ENCODE data around the gene CRYZL1.
"Not testable (repeated sequence)": the region's sequence is repeated elsewhere in the genome, so short reads cannot be mapped to it uniquely, and the experiment has no call there.

CRYZL1 gene

DNA sequence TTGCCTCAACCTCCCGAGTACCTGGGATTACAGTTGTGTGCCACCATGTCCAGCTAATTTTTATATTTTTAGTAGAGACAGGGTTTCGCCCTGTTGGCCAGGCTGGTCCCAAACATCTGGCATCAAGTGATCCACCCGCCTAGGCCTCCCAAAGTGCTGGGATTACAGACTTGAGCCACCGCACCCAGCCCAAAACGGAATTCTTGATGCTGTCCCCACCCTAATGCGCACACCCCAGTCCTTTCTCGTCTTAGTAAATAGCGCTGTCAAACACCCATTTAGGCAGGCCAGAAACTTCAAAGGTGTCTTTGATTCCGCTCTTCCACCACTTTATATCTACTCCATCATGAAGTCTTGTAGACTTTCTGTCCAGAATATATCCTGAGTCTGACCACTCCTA is 35.9 kb upstream of the CRYZL1 start:
- no peaks in the 10 kb centered on the region for H3K9me3 ChIP-seq (ENCODE audit: control insufficient read depth, low read length)
- peaks cover 5% of the 10 kb centered on the region for H3K36me3 ChIP-seq (ENCODE audit: control insufficient read depth, insufficient read depth, low read length)
- no peak overlapping the region for H3K4me3 ChIP-seq (ENCODE audit: extremely low read depth, insufficient read depth, low read length, poor library complexity, severe bottlenecking)
- WGBS, 2 experiments (ENCODE audit: insufficient coverage in 2 of 2), result 90 to 95% methylated on average over 8 of the region's 9 CpGs
- no peak overlapping the region for H3K27ac ChIP-seq (ENCODE audit: low read depth, low read length, severe bottlenecking)
- peaks cover under 1% of the 10 kb centered on the region for H3K4me1 ChIP-seq (ENCODE audit: control insufficient read depth, insufficient read depth, low read length, poor library complexity, severe bottlenecking)

DNA sequence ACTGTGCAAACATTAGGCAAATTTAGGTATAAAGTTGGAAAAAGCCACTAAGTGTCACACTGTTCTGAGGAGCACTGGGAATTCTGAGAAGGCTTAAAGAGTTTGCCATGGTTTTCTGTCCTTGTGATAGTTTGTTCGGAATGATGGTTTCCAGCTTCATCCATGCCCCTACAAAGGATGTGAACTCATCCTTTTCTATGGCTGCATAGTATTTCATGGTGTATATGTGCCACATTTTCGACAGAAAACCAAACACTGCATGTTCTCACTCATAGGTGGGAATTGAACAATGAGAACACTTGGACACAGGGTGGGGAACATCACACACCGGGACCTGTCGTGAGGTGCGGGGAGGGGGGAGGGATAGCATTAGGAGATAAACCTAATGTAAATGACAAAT is 35.1 kb upstream of the CRYZL1 start:
- not testable (repeated sequence) for H3K4me3 ChIP-seq (ENCODE audit: extremely low read depth, insufficient read depth, low read length, poor library complexity, severe bottlenecking); H3K9me3 ChIP-seq (ENCODE audit: control insufficient read depth, low read length); H3K36me3 ChIP-seq (ENCODE audit: control insufficient read depth, insufficient read depth, low read length); H3K27ac ChIP-seq (ENCODE audit: low read depth, low read length, severe bottlenecking); H3K4me1 ChIP-seq (ENCODE audit: control insufficient read depth, insufficient read depth, low read length, poor library complexity, severe bottlenecking)
- 80 to 100% methylated on average over 1 of the region's 5 CpGs for WGBS, 2 experiments (ENCODE audit: insufficient coverage in 2 of 2)

DNA sequence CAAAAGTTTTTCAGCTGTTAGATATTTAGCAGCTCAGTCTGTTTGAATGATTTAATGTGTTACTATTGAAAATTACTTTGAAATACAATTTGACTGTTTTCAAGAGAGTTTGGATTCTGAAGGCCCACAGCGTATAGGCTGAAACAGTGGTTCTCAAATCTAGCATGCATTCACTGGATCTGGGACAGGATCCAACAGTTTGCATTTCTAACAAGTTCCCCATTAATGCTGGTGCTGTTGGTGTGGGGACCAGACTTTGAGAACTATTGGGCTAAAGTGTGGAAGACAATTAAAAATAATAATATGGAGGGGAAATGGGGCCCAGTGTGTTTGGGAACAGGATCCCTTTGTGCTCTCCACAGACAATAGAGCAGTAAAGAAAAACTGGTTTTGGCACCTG is 32.7 kb upstream of the CRYZL1 start:
- whole genome bisulfite sequencing, 2 experiments (ENCODE audit: insufficient coverage in 2 of 2), result 88 to 100% methylated on average over 1 of the region's 1 CpG
- Histone ChIP-seq H3K27ac (ENCODE audit: low read depth, low read length, severe bottlenecking) (no peak overlapping the region), H3K36me3 (ENCODE audit: control insufficient read depth, insufficient read depth, low read length) (peaks cover 7% of the 10 kb centered on the region), H3K4me3 (ENCODE audit: extremely low read depth, insufficient read depth, low read length, poor library complexity, severe bottlenecking) (no peak overlapping the region), H3K4me1 (ENCODE audit: control insufficient read depth, insufficient read depth, low read length, poor library complexity, severe bottlenecking) (peaks cover 12% of the 10 kb centered on the region), H3K9me3 (ENCODE audit: control insufficient read depth, low read length) (no peaks in the 10 kb centered on the region)

DNA sequence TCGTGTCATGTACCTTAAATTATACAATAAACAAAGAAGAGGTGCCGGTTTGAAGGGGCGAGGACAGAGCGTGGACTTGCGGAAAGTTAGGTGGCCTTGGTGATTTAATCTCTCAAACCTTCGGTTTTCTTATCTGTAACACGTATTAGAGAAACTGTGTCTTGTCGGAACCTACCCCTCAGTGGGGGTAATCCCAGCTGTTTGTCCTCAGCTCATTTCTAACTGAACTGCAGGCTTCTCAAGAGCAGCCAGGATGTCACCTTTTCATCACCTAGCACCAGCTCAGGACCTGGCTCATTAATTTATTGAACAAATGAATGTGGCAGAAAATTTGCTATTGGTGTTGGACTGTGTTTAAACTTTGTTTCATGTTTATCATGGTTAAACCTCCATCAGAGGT is 31.9 kb upstream of the CRYZL1 start:
- no peak overlapping the region for H3K27ac ChIP-seq (ENCODE audit: low read depth, low read length, severe bottlenecking)
- 82 to 88% methylated on average over 7 of the region's 8 CpGs for WGBS, 2 experiments (ENCODE audit: insufficient coverage in 2 of 2)
- H3K9me3 ChIP-seq (ENCODE audit: control insufficient read depth, low read length), result no peaks in the 10 kb centered on the region
- H3K4me3 ChIP-seq (ENCODE audit: extremely low read depth, insufficient read depth, low read length, poor library complexity, severe bottlenecking), result no peak overlapping the region
- peaks cover 7% of the 10 kb centered on the region for H3K36me3 ChIP-seq (ENCODE audit: control insufficient read depth, insufficient read depth, low read length)
- peaks cover 12% of the 10 kb centered on the region for H3K4me1 ChIP-seq (ENCODE audit: control insufficient read depth, insufficient read depth, low read length, poor library complexity, severe bottlenecking)

DNA sequence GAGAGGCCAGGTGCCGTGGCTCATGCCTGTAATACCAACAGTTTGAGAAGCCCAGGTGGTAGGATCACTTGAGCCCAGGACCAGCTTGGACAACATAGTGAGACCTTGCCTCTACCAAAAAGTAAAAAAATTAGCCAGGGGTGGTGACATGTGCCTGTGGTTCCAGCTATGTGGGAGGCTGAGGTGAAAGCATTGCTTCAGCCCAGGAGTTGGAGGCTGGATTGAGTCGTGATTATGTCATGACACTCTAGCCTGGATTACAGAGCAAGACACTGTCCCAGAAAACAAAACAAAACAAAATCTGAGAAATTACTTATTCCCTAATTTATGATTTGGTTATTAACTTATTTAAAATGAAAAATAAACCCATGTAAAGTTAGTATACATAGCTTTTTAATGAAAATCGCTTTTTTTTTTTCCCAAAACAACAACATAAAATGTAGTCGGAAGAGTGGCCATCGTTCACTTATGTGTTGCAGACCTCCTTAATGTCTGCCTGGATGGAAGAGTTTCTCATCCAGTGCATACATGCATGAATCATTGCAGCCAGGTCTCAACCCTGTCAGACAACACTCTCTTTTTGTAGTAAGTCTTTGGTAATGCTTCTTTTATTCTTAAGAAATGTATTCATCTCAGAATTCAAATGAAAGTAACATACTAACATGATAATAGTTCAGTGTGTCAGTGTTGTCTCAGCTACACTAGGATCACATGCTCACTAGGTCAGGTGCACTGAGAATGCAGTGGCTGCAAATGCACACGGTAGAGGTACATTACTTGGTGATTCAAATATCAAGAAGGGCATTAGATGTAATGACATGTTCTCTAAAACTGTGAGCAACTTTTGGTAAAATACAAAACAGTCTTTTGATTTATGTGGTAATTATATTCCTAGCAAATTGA is 28.8 kb upstream of the CRYZL1 start:
- no peak overlapping the region for H3K4me3 ChIP-seq (ENCODE audit: extremely low read depth, insufficient read depth, low read length, poor library complexity, severe bottlenecking)
- H3K36me3 ChIP-seq (ENCODE audit: control insufficient read depth, insufficient read depth, low read length), result peaks cover 3% of the 10 kb centered on the region
- 92 to 100% methylated on average over 2 of the region's 6 CpGs for WGBS, 2 experiments (ENCODE audit: insufficient coverage in 2 of 2)
- no peak overlapping the region for H3K27ac ChIP-seq (ENCODE audit: low read depth, low read length, severe bottlenecking)
- H3K9me3 ChIP-seq (ENCODE audit: control insufficient read depth, low read length), result no peaks in the 10 kb centered on the region
- H3K4me1 ChIP-seq (ENCODE audit: control insufficient read depth, insufficient read depth, low read length, poor library complexity, severe bottlenecking), result peaks cover 26% of the 10 kb centered on the region

DNA sequence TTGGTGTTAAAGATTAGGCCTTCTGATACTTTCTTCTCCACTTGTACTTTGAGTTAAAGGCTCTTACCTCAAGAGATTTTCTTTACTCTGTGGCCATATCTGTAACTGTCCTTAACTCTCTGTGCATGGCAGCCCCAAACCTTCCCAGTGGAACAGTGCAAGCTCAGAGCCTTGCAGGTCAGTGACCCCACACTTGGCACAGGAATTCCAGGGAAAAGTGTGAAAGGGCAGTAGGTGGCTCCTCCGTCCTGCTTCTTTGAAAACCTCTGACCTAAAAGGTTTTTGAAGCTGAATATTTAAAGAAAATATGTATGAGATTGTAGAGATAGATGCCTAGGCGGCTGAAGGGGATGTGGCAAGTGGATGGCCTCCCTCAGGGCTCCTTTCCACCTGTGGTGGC is 27.1 kb upstream of the CRYZL1 start:
- Histone ChIP-seq H3K36me3 (ENCODE audit: control insufficient read depth, insufficient read depth, low read length) (peaks cover 3% of the 10 kb centered on the region), H3K4me1 (ENCODE audit: control insufficient read depth, insufficient read depth, low read length, poor library complexity, severe bottlenecking) (peaks cover 26% of the 10 kb centered on the region), H3K4me3 (ENCODE audit: extremely low read depth, insufficient read depth, low read length, poor library complexity, severe bottlenecking) (no peak overlapping the region), H3K9me3 (ENCODE audit: control insufficient read depth, low read length) (no peaks in the 10 kb centered on the region), H3K27ac (ENCODE audit: low read depth, low read length, severe bottlenecking) (no peak overlapping the region)
- WGBS, 2 experiments (ENCODE audit: insufficient coverage in 2 of 2), result 90 to 100% methylated on average over 1 to 2 of the region's 2 CpGs

DNA sequence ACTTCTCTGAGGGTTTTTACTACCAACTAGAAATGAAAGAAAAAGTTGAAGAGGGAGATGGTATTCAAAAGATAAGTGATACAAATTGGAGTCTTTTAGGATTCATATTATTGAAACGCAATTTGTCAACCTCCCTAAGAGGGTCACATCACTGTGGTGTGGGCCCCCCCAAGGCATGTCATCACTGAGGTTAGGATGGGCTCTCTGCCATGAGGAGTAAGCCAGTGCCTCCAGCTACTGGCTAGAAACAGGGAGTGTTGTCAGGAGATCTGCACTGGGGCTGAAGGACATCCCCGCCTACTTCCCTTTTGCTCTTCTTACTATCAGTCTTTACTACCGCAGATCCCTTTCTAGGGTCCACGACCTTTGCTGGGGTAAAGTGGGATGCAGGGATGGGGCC is 26.6 kb upstream of the CRYZL1 start:
- 100% methylated on average over 1 of the region's 4 CpGs for WGBS, 2 experiments (ENCODE audit: insufficient coverage in 2 of 2)
- Histone ChIP-seq H3K36me3 (ENCODE audit: control insufficient read depth, insufficient read depth, low read length) (peaks cover 3% of the 10 kb centered on the region), H3K27ac (ENCODE audit: low read depth, low read length, severe bottlenecking) (no peak overlapping the region), H3K4me1 (ENCODE audit: control insufficient read depth, insufficient read depth, low read length, poor library complexity, severe bottlenecking) (peaks cover 26% of the 10 kb centered on the region), H3K9me3 (ENCODE audit: control insufficient read depth, low read length) (no peaks in the 10 kb centered on the region), H3K4me3 (ENCODE audit: extremely low read depth, insufficient read depth, low read length, poor library complexity, severe bottlenecking) (no peak overlapping the region)

DNA sequence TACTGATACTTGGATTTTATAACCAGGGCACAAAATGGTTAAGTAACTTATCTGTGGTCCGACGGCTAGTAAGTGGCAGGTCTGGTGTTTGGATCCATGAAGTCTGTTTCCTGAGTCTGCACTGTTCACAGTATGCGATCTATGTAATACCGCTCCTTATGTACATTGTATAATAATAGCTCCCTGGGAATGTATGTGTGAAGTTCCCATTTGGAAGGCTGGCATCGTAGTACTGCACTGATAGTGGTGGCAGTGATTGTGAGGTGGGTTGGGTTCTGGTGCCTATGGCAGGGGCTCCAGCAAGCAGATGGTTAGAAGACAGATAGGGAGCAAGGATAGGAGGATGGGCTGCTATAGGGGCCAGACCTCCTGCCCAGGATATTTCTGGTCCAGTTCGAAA is 26.1 kb upstream of the CRYZL1 start:
- H3K4me1 ChIP-seq (ENCODE audit: control insufficient read depth, insufficient read depth, low read length, poor library complexity, severe bottlenecking), result peaks cover 26% of the 10 kb centered on the region
- no peaks in the 10 kb centered on the region for H3K9me3 ChIP-seq (ENCODE audit: control insufficient read depth, low read length)
- 88 to 97% methylated on average over 5 to 6 of the region's 6 CpGs for WGBS, 2 experiments (ENCODE audit: insufficient coverage in 2 of 2)
- H3K4me3 ChIP-seq (ENCODE audit: extremely low read depth, insufficient read depth, low read length, poor library complexity, severe bottlenecking), result no peak overlapping the region
- H3K27ac ChIP-seq (ENCODE audit: low read depth, low read length, severe bottlenecking), result no peak overlapping the region
- peaks cover 3% of the 10 kb centered on the region for H3K36me3 ChIP-seq (ENCODE audit: control insufficient read depth, insufficient read depth, low read length)

DNA sequence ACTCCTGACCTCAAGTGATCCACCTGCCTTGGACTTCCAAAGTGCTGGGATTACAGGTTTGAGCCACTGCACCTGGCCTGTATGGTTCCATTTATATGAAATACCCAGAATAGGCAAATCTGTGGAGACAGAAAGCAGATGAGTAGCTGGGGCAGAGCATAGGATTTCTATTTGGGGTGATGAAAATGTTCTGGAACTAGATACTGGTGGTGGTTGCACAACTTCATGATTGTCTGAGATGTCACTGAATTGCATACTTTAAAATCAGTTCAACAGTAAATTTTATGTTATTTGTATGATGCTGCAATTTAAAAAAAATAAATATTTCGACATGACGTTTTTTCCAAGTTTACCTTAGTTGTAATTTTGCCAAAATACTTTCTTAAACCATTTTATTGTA is 24.6 kb upstream of the CRYZL1 start:
- WGBS, 2 experiments (ENCODE audit: insufficient coverage in 2 of 2), result no CpG with 5 or more reads among the region's 2 CpGs
- H3K27ac ChIP-seq (ENCODE audit: low read depth, low read length, severe bottlenecking), result no peak overlapping the region
- H3K4me3 ChIP-seq (ENCODE audit: extremely low read depth, insufficient read depth, low read length, poor library complexity, severe bottlenecking), result no peak overlapping the region
- H3K9me3 ChIP-seq (ENCODE audit: control insufficient read depth, low read length), result peaks cover 3% of the 10 kb centered on the region
- H3K4me1 ChIP-seq (ENCODE audit: control insufficient read depth, insufficient read depth, low read length, poor library complexity, severe bottlenecking), result peaks cover 26% of the 10 kb centered on the region
- peaks cover under 1% of the 10 kb centered on the region for H3K36me3 ChIP-seq (ENCODE audit: control insufficient read depth, insufficient read depth, low read length)

DNA sequence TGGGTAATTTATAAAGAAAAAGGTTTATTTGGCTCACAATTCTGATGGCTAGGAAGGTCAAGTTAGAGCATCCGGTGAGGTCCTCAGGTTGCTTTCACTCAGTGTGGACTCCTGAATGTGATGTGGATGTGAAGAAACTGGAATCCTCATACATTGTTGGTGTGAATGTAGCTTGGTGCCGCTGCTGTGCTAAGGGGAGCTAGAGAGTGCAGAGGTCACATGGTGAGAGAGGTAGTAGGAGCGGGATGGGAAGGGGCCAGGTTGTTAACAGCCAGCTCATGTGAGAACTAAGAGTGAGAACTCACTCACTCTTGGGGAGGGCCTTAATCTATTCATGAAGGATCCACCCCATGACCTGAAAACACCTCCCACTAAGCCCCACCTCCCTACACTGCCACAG is 22.6 kb upstream of the CRYZL1 start:
- Histone ChIP-seq H3K27ac (ENCODE audit: low read depth, low read length, severe bottlenecking) (no peak overlapping the region), H3K4me3 (ENCODE audit: extremely low read depth, insufficient read depth, low read length, poor library complexity, severe bottlenecking) (no peak overlapping the region), H3K36me3 (ENCODE audit: control insufficient read depth, insufficient read depth, low read length) (peaks cover 5% of the 10 kb centered on the region), H3K9me3 (ENCODE audit: control insufficient read depth, low read length) (peaks cover 3% of the 10 kb centered on the region), H3K4me1 (ENCODE audit: control insufficient read depth, insufficient read depth, low read length, poor library complexity, severe bottlenecking) (peaks cover 16% of the 10 kb centered on the region)
- WGBS, 2 experiments (ENCODE audit: insufficient coverage in 2 of 2), result 90 to 92% methylated on average over 1 to 2 of the region's 3 CpGs

DNA sequence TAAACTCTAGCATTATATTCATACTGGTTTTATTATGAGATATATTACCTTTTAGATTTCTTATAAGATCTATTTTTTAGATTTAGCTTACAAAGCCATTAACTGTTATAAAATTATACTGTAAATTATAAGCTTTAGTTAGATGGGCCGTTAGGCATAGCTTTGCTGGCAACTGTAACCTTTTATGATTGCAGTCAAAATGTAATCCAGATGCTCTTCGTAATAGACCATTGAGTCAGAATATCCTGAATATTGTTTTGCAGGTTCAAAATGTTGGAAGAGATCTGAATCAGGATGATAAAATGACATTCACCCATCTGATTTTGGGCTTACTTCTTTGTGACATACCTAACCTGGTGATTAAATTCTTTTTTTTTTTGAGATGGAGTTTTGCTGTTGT is 21.7 kb upstream of the CRYZL1 start:
- Histone ChIP-seq H3K27ac (ENCODE audit: low read depth, low read length, severe bottlenecking) (no peak overlapping the region), H3K36me3 (ENCODE audit: control insufficient read depth, insufficient read depth, low read length) (peaks cover 5% of the 10 kb centered on the region), H3K4me3 (ENCODE audit: extremely low read depth, insufficient read depth, low read length, poor library complexity, severe bottlenecking) (no peak overlapping the region), H3K9me3 (ENCODE audit: control insufficient read depth, low read length) (peaks cover 3% of the 10 kb centered on the region), H3K4me1 (ENCODE audit: control insufficient read depth, insufficient read depth, low read length, poor library complexity, severe bottlenecking) (peaks cover 25% of the 10 kb centered on the region)
- 87 to 100% methylated on average over 1 to 2 of the region's 2 CpGs for WGBS, 2 experiments (ENCODE audit: insufficient coverage in 2 of 2)

All from mesodermal cell (in vitro differentiated cells).